Tibial nerve (tissue), 4 donors: ENCODE data around the gene AURKA. TPM values are rescaled to one million over a fixed set of nuclear protein-coding genes. Genes with fewer than 3 reads are reported as not detected.

ENCODE experiments used
- DNase-seq, 2 donors: peaks; one replicate each; pipeline ENCODE4 v3.0.0-alpha.2; 2019; ENCODE audit warnings: low spot score in 2 of 2
- H3K27ac ChIP-seq, 4 donors: fragments of 200-600 bp; sonication (generic) in 3 of 4; one replicate each; pipeline ENCODE4 v1.5.1; 2017 to 2019; ENCODE audit warnings: mild to moderate bottlenecking in 1 of 4
- H3K27me3 ChIP-seq, 2 donors: fragments of 200-600 bp; sonication (generic) in 1 of 2; one replicate each; pipeline versions ENCODE4 v1.5.1 to v1.6.0; 2017 to 2019
- H3K36me3 ChIP-seq, 3 donors: fragments of 200-600 bp; sonication (generic); one replicate each; pipeline ENCODE4 v1.5.1; 2018 to 2019
- H3K4me1 ChIP-seq, 4 donors: fragments of 200-600 bp; sonication (generic) in 3 of 4; one replicate each; pipeline ENCODE4 v1.5.1; 2017 to 2019
- H3K4me3 ChIP-seq, 4 donors: fragments of 200-600 bp; sonication (generic) in 3 of 4; one replicate each; pipeline ENCODE4 v1.5.1; 2017 to 2019; ENCODE audit warnings: mild to moderate bottlenecking in 1 of 4, moderate library complexity in 1 of 4
- H3K9me3 ChIP-seq, 4 donors: fragments of 200-600 bp; sonication (generic) in 3 of 4; one replicate each; pipeline ENCODE4 v1.5.1; 2017 to 2019
- CTCF ChIP-seq, 5 experiments: fragments of 200-600 bp in 3 of 5; fragments of 450-650 bp in 2 of 5; sonication (generic) in 3 of 5; IDR thresholded peaks; one replicate each; pipeline ENCODE4 v1.5.1; 2016 to 2019; ENCODE audit warnings: antibody characterized with exemption in 5 of 5, mild to moderate bottlenecking in 3 of 5, moderate library complexity in 2 of 5
- EP300 ChIP-seq, 2 donors: sonication (generic); formaldehyde crosslinking; IDR thresholded peaks; one replicate each; pipeline ENCODE4 v1.6.1; 2017; ENCODE audit warnings: antibody characterized with exemption in 2 of 2, mild to moderate bottlenecking in 1 of 2
- POLR2A ChIP-seq, 2 donors: fragments of 450-650 bp; IDR thresholded peaks; one replicate each; pipeline ENCODE4 v1.6.1; 2017; ENCODE audit warnings: antibody characterized with exemption in 2 of 2, mild to moderate bottlenecking in 2 of 2, moderate library complexity in 2 of 2
- WGBS, 2 donors: methylation state at CpG; one replicate each; pipeline ENCODE4 v1.1.5; 2018; 5-methylcytosine and 5-hydroxymethylcytosine counted together
- total RNA-seq, 4 donors: library from RNA; depleted of rRNA; stranded (reverse); fragments of >200 nt; gene quantifications; one replicate each; pipeline ENCODE4 v1.1.0, GENCODE V29; 2016

AURKA gene
- total RNA-seq, 4 donors from 2014 or later, result 0.42 to 4.3 (median 1.7) TPM

DNA sequence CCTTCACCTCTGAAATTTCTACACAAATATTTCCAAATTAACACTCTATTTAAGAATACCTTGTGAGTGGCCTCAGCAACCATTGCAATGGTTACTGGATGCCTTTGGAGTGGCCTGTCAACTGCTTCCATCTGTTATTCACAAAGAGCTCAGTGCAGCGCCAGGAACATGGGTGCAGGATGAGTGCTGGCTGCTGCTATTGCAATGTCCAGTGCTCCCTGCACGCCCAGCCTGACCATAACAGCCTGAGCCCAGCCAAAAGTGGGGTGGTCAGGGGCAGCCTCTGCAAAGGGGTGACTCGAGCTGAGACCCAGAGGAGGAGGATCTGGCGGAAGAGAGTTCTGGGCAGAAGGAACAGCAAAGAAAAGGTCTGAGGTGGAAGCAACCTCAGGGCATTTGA is 38.4 kb upstream of the AURKA start:
- H3K4me3 ChIP-seq, result no peak overlapping the region
- H3K27me3 ChIP-seq, result no peaks in the 10 kb centered on the region
- no peaks in the 10 kb centered on the region for H3K4me1 ChIP-seq
- no peak for DNase-seq
- WGBS, 2 donors, result 64 to 71% methylated on average over 4 of the region's 4 CpGs
- no peaks in the 10 kb centered on the region for H3K9me3 ChIP-seq
- H3K36me3 ChIP-seq, result no peaks in the 10 kb centered on the region
- no peak overlapping the region for H3K27ac ChIP-seq
- TF ChIP-seq EP300 (IDR thresholded peaks at IDR 0.05) (no peak), POLR2A (IDR thresholded peaks at IDR 0.05) (no peak), CTCF (IDR thresholded peaks at IDR 0.05) (no peak)

DNA sequence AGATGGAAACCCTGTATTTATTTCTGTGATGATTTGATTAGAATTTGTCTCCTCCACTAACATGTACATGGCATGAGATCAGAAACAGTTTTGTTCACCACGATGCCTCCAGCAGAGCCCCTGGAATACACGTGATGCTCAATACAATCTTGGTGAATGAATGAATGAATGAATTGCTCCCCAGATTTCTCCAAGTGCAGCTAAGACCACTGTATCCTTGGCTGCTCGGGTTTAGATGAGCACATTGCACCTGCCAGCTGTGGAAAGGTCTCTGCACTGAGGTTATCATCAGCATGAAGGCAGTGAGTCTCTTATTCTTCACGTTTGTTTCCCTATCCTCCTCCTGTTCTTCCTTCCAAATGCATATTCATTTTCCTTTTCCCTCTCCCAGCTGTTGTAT is 37.9 kb upstream of the AURKA start:
- no peak overlapping the region for H3K27ac ChIP-seq
- no peaks in the 10 kb centered on the region for H3K9me3 ChIP-seq
- no peaks in the 10 kb centered on the region for H3K27me3 ChIP-seq
- WGBS, 2 donors, result 57 to 62% methylated on average over 4 of the region's 4 CpGs
- H3K36me3 ChIP-seq, result no peaks in the 10 kb centered on the region
- no peak for DNase-seq
- H3K4me1 ChIP-seq, result no peaks in the 10 kb centered on the region
- TF ChIP-seq POLR2A (IDR thresholded peaks at IDR 0.05) (no peak), EP300 (IDR thresholded peaks at IDR 0.05) (no peak), CTCF (IDR thresholded peaks at IDR 0.05) (no peak)
- no peak overlapping the region for H3K4me3 ChIP-seq

- H3K36me3 ChIP-seq, result no peaks in the 10 kb centered on the region
- no peaks in the 10 kb centered on the region for H3K9me3 ChIP-seq
- TF ChIP-seq EP300 (IDR thresholded peaks at IDR 0.05), result no peak
- no peak for TF ChIP-seq POLR2A (IDR thresholded peaks at IDR 0.05)
- TF ChIP-seq CTCF (IDR thresholded peaks at IDR 0.05), result no peak
- WGBS, 2 donors, result 48 to 56% methylated on average over 6 of the region's 6 CpGs
- H3K4me1 ChIP-seq, result no peaks in the 10 kb centered on the region
- no peak overlapping the region for H3K27ac ChIP-seq
- DNase-seq, result no peak
- no peaks in the 10 kb centered on the region for H3K27me3 ChIP-seq
- H3K4me3 ChIP-seq, result no peak overlapping the region
Observed at GRCh38 chr20:56429502-56429901, 37.5 kb upstream of the AURKA start.

- DNase-seq, result no peak
- H3K9me3 ChIP-seq, result no peaks in the 10 kb centered on the region
- no peaks in the 10 kb centered on the region for H3K27me3 ChIP-seq
- H3K4me1 ChIP-seq, result no peaks in the 10 kb centered on the region
- H3K36me3 ChIP-seq, result no peaks in the 10 kb centered on the region
- no peak for TF ChIP-seq POLR2A (IDR thresholded peaks at IDR 0.05)
- TF ChIP-seq EP300 (IDR thresholded peaks at IDR 0.05), result no peak
- no peak for TF ChIP-seq CTCF (IDR thresholded peaks at IDR 0.05)
- H3K4me3 ChIP-seq, result no peak overlapping the region
- H3K27ac ChIP-seq, result no peak overlapping the region
- 73 to 74% methylated on average over 8 of the region's 8 CpGs for WGBS, 2 donors
Observed at GRCh38 chr20:56428881-56429280, 36.9 kb upstream of the AURKA start.

GRCh38 chr20:56428410-56428809 is 36.4 kb upstream of the AURKA start:
- WGBS, 2 donors, result 80 to 96% methylated on average over 5 of the region's 5 CpGs
- Histone ChIP-seq H3K4me1 (no peaks in the 10 kb centered on the region), H3K36me3 (no peaks in the 10 kb centered on the region), H3K9me3 (no peaks in the 10 kb centered on the region), H3K27me3 (no peaks in the 10 kb centered on the region), H3K27ac (no peak overlapping the region), H3K4me3 (no peak overlapping the region)
- no peak for DNase-seq
- TF ChIP-seq EP300 (IDR thresholded peaks at IDR 0.05), result no peak
- TF ChIP-seq CTCF (IDR thresholded peaks at IDR 0.05), result no peak
- TF ChIP-seq POLR2A (IDR thresholded peaks at IDR 0.05), result no peak
